Kidney (tissue), 22 donors: ENCODE measurements around the gene MRNIP. TPM values are rescaled to one million over a fixed set of nuclear protein-coding genes. Genes with fewer than 3 reads are reported as not detected.

ENCODE experiments used
- DNase-seq, 5 donors: peaks; one replicate each; pipeline ENCODE4 v3.0.0-alpha.2; 2013 to 2020
- FAIRE-seq: peaks from 2 replicates; lab custom pipeline; 2012; peaks lifted over from hg19 to GRCh38; lab: Jason Lieb, UNC
- H3K27ac ChIP-seq, 2 donors: one replicate each; pipeline ENCODE4 v1.7.0; 2013; ENCODE audit warnings: low read depth in 2 of 2, low read length in 2 of 2, inconsistent platforms in 1 of 2
- H3K27me3 ChIP-seq: one replicate; pipeline ENCODE4 v1.7.1; 2013; ENCODE audit warnings: low read length, inconsistent platforms; ENCODE audit not compliant: control insufficient read depth, insufficient read depth
- H3K36me3 ChIP-seq, 3 donors: one replicate each; pipeline versions ENCODE4 v1.7.0 to v1.7.1; 2013; ENCODE audit warnings: low read length in 3 of 3, control low read depth in 1 of 3, inconsistent platforms in 1 of 3; ENCODE audit not compliant: insufficient read depth in 3 of 3, control insufficient read depth in 2 of 3
- H3K4me1 ChIP-seq, 3 donors: one replicate each; pipeline versions ENCODE4 v1.7.0 to v1.7.1; 2013; ENCODE audit warnings: low read length in 3 of 3, inconsistent platforms in 1 of 3, low read depth in 1 of 3; ENCODE audit not compliant: control insufficient read depth in 2 of 3, insufficient read depth in 2 of 3
- H3K4me3 ChIP-seq, 3 donors: one replicate each; pipeline versions ENCODE4 v1.7.0 to v1.8.1; 2013; ENCODE audit warnings: low read length in 3 of 3, control low read depth in 1 of 3, inconsistent platforms in 1 of 3
- H3K9ac ChIP-seq, 3 donors: one replicate each; pipeline versions ENCODE4 v1.7.0 to v1.7.1; 2013; ENCODE audit warnings: low read length in 3 of 3, control low read depth in 1 of 3, inconsistent platforms in 1 of 3
- H3K9me3 ChIP-seq, 3 donors: one replicate each; pipeline versions ENCODE4 v1.7.0 to v1.7.1; 2013; ENCODE audit warnings: low read length in 3 of 3, control low read depth in 1 of 3, inconsistent platforms in 1 of 3; ENCODE audit not compliant: control insufficient read depth in 2 of 3, insufficient read depth in 1 of 3
- intact Hi-C: fragments of 100-400 bp; cut with DNase I; formaldehyde crosslinking; loops from one replicate; pipeline ENCODE4 v1.11.1; 2022
- long read RNA-seq, 10 donors: library from polyadenylated mRNA in 1 of 10; unstranded in 1 of 10; transcript quantifications; one replicate each; pipeline ENCODE4 v2.0.0 and lab custom pipeline, GENCODE V29; 2021 to 2026
- polyA plus RNA-seq: library from polyadenylated mRNA; stranded (reverse); fragments of 350-450 nt; fragmentation: Illumina TruSeq; extraction: RNeasy Lipid Tissue Mini Kit (QIAGEN cat#74804); gene quantifications from one replicate; pipeline ENCODE4 v1.2.3, GENCODE V29; 2014; ENCODE audit warnings: low read depth, low replicate concordance; ENCODE audit not compliant: insufficient read depth
- total RNA-seq: library from RNA; stranded (reverse); fragmentation: NEBNext Ultra II Directional; extraction: Animal tissue kit (Norgen Biotek cat#: 25700); gene quantifications from one replicate; pipeline ENCODE4 v1.2.1, GENCODE V29; 2021
- TF ChIP-seq, protein P1 (sequence below): IDR thresholded peaks from 3 replicates; pipeline ENCODE4 v1.5.1; 2012; ENCODE audit warnings: mild to moderate bottlenecking, moderate library complexity, borderline replicate concordance; ENCODE audit not compliant: insufficient read depth; ENCODE audit errors: extremely low read depth
- donor health status: control.
- donor health status: control.
- donor health status: control.
- donor health status: control.
- donor health status: control.
- donor health status: DM: yes; HTN: yes; CAD: no.
- donor health status: Normal renal cell carcinoma (clear cell type).

The MRNIP gene, protein sequence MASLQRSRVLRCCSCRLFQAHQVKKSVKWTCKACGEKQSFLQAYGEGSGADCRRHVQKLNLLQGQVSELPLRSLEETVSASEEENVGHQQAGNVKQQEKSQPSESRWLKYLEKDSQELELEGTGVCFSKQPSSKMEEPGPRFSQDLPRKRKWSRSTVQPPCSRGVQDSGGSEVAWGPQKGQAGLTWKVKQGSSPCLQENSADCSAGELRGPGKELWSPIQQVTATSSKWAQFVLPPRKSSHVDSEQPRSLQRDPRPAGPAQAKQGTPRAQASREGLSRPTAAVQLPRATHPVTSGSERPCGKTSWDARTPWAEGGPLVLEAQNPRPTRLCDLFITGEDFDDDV
- total RNA-seq, result 36.6 TPM
- polyA plus RNA-seq, result 25.3 TPM
- long read RNA-seq, donor 1, full-length matches to known transcripts, result 9 of 9 reads
- long read RNA-seq, donor 1, partial matches to known transcripts, result 0 of 9 reads
- long read RNA-seq, donor 1, other reads (novel, unspliced or antisense), result 0 of 9 reads
- long read RNA-seq, donor 2, partial matches to known transcripts, result 0 of 4 reads
- long read RNA-seq, donor 2, other reads (novel, unspliced or antisense), result 0 of 4 reads
- long read RNA-seq, donor 3, full-length matches to known transcripts, result 9 of 9 reads
- long read RNA-seq, donor 3, partial matches to known transcripts, result 0 of 9 reads
- long read RNA-seq, donor 3, other reads (novel, unspliced or antisense), result 0 of 9 reads
- long read RNA-seq, donor 4, partial matches to known transcripts, result 0 of 6 reads
- long read RNA-seq, donor 4, other reads (novel, unspliced or antisense), result 0 of 6 reads
- long read RNA-seq, donor 5, result 0 reads
- long read RNA-seq, donor 6, full-length matches to known transcripts, result 5 of 235 reads
- long read RNA-seq, donor 6, partial matches to known transcripts, result 216 of 235 reads
- long read RNA-seq, donor 6, other reads (novel, unspliced or antisense), result 14 of 235 reads
- long read RNA-seq, donor 7, full-length matches to known transcripts, result 17 of 30 reads
- long read RNA-seq, donor 7, partial matches to known transcripts, result 1 of 30 reads
- long read RNA-seq, donor 7, other reads (novel, unspliced or antisense), result 12 of 30 reads
- long read RNA-seq, donor 8, partial matches to known transcripts, result 345 of 371 reads
- long read RNA-seq, donor 8, other reads (novel, unspliced or antisense), result 17 of 371 reads
- long read RNA-seq, donor 9, partial matches to known transcripts, result 0 of 8 reads
- long read RNA-seq, donor 9, other reads (novel, unspliced or antisense), result 0 of 8 reads
- long read RNA-seq, donor 10, partial matches to known transcripts, result 343 of 350 reads
- long read RNA-seq, donor 10, other reads (novel, unspliced or antisense), result 0 of 350 reads

DNA sequence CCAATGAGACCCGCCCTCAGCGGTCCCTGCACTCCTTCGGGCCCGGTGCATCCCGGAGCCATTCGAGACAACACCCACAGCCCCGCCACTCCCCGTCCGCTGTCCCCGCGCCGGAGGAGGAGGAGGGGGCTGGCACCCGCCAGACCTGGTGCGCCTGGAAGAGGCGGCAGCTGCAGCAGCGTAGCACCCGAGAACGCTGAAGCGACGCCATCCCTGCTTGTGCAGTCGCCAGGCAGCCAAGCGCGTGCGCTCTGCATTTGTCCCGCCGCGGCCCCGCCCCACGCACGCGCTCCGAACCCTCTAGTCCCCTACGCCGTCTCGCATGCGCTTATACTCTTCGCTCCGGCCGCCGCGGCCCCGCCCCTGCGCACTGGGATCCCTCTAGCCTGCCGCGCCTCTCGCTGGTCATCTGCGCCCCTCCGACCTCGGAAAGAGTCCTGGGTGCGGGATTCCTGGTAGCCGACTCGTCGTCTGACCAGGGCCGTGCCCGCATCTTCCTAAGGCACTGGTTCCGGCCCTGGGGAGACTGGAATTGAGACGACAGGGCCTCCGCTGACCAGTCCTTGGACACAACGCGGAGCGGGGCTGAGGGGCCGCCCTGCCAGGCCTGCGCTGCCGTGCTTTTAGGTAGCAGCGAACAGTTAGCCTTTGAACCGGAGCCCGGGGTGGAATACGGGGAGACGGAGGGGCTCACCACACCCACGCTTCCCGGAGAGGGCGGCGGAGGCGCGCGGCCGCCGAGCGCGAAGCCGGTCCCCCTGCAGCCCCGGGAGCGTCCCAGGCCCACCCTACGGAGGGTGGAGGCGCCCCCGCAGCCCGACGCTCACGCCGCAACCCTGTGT is at the start of gene MRNIP:
Gene MRNIP, minus strand, starts transcription at position 232 of the 842 bp plus-strand sequence. Its CDS starts 21 bp downstream, at position 211.
- FAIRE-seq, result no peak
- peak within 1 kb of the TSS; percentile 76 to 94 (median 87) for H3K9ac ChIP-seq

DNA sequence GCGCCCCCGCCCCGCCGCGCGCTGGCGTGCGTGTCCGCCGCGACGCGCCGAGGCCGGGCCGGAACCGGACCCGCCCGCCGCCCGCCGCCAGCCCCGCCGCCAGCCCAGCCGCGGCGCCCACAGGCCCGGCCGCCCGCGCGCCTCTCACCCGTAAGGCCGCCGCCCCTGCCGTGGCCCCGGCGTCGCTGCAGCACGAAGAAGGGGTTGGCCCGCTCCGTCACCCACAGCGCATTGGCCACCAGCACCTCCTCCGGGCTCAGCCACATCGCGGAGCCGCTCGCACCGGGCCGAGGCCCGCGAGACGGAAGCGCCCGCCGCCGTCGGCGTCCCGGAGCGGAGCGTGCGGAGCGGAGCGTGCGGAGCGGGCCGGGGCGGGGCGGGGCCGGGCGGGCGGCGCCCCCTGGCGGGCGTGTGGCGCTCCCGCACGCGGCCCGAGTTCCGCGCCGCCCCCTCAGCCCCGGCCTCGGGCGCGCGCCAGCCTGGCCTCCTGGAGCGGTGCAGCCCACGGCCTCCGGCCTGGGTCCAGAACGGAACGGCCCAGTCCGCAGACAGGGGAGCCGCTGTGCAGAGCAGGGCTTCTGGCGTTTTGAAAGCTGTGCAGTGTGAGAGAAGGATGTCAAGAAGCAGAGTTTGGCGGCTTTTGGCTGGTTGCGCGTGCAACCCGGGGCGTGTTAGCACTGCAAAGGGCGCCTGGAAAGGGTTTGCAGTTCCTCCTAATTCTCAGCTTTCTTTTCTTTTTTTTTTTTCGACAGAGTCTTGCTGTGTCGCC is 49.1 kb upstream of the MRNIP start, which contains the start of gene TBC1D9B:
Gene TBC1D9B, minus strand, starts transcription at position 342 of the 769 bp plus-strand sequence. Its CDS starts 76 bp downstream, at position 266.
- H3K9ac ChIP-seq, result peak within 1 kb of the TSS; percentile 11 to 69 (median 36)
- H3K9me3 ChIP-seq, result no peaks in the 10 kb centered on the region
- peaks cover 3 to 10% (median 7%) of the 10 kb centered on the region in 3 donors for H3K36me3 ChIP-seq
- peak within 1 kb of the TSS; percentile 58 to 75 (median 66) for H3K4me3 ChIP-seq
- intact Hi-C loops, result no loop called here
- peaks cover 0 to 6% (median 0%) of the 10 kb centered on the region in 3 donors for H3K4me1 ChIP-seq
- no peak for FAIRE-seq
- no peaks in the 10 kb centered on the region for H3K27me3 ChIP-seq
- DNase-seq, result peak; percentile 60 to 90 (median 76)
- TF ChIP-seq, protein P1, sequence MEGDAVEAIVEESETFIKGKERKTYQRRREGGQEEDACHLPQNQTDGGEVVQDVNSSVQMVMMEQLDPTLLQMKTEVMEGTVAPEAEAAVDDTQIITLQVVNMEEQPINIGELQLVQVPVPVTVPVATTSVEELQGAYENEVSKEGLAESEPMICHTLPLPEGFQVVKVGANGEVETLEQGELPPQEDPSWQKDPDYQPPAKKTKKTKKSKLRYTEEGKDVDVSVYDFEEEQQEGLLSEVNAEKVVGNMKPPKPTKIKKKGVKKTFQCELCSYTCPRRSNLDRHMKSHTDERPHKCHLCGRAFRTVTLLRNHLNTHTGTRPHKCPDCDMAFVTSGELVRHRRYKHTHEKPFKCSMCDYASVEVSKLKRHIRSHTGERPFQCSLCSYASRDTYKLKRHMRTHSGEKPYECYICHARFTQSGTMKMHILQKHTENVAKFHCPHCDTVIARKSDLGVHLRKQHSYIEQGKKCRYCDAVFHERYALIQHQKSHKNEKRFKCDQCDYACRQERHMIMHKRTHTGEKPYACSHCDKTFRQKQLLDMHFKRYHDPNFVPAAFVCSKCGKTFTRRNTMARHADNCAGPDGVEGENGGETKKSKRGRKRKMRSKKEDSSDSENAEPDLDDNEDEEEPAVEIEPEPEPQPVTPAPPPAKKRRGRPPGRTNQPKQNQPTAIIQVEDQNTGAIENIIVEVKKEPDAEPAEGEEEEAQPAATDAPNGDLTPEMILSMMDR, result peak; percentile 48
- H3K27ac ChIP-seq, result no peak within 1 kb of the TSS

More for the DNA sequence above, at the start of gene MRNIP:
- no peaks in the 10 kb centered on the region for H3K9me3 ChIP-seq
- H3K4me1 ChIP-seq, result peaks cover 0 to 6% (median 0%) of the 10 kb centered on the region in 3 donors
- peaks cover 0 to 14% (median 4%) of the 10 kb centered on the region in 3 donors for H3K36me3 ChIP-seq
- intact Hi-C loops, result no loop called here
- TF ChIP-seq, protein P1, result peak; percentile 29
- peak within 1 kb of the TSS; percentile 88 to 94 (median 90) for H3K4me3 ChIP-seq
- no peaks in the 10 kb centered on the region for H3K27me3 ChIP-seq
- H3K27ac ChIP-seq, result peak within 1 kb of the TSS; percentile 90 to 93
- peak; percentile 96 to 99 (median 98) for DNase-seq
